ENCODE data around the gene WBP11. TPM values are rescaled to one million over a fixed set of nuclear protein-coding genes. Genes with fewer than 3 reads are reported as not detected.

WBP11 gene
- total and polyA plus RNA-seq, 2 of the 13 experiments (the other 11 are each of a cell fraction or from before 2014, with no cell fraction given): 7.6 to 31.0 TPM

DNA sequence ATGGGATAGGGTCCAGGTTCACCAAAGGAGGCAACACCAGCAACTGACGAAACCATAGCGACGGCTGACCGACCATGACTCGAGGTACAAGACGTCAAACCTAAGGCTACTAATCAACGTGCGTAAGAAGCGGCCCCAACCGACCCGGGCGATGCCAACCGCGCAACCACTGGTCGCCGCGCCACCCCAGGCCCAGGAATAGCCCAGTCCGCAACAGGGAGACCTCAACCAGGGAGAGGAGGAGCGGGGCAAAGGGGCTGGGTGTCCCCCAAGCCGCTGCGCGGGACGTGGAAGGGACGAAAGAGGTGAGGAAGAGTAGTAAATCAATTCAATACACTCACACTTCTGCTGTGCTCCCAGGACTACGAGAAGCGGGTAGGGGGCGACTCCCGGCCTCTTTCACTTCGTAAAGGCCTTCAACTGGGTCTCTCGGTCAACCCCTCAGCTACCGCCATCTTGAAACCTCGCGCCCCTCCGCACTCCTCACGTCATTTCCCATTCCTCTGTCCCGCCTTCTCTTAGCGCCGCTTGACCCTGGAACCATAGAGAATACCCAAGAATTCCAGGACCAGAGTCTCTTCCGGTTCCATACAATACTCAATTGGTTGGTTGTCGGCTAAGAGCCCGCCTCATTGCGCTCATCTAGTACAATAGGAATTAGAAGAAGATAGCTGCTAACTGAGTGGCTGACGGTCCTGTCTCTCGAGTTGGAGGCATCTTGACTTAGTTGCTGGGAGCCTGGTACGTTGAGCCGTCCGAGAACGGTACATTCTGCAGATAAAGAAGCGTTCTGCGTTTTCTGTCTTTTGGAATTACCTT, at the start of gene WBP11, which contains the start of gene C12orf60 (continued):
- TF ChIP-seq, protein P1, sequence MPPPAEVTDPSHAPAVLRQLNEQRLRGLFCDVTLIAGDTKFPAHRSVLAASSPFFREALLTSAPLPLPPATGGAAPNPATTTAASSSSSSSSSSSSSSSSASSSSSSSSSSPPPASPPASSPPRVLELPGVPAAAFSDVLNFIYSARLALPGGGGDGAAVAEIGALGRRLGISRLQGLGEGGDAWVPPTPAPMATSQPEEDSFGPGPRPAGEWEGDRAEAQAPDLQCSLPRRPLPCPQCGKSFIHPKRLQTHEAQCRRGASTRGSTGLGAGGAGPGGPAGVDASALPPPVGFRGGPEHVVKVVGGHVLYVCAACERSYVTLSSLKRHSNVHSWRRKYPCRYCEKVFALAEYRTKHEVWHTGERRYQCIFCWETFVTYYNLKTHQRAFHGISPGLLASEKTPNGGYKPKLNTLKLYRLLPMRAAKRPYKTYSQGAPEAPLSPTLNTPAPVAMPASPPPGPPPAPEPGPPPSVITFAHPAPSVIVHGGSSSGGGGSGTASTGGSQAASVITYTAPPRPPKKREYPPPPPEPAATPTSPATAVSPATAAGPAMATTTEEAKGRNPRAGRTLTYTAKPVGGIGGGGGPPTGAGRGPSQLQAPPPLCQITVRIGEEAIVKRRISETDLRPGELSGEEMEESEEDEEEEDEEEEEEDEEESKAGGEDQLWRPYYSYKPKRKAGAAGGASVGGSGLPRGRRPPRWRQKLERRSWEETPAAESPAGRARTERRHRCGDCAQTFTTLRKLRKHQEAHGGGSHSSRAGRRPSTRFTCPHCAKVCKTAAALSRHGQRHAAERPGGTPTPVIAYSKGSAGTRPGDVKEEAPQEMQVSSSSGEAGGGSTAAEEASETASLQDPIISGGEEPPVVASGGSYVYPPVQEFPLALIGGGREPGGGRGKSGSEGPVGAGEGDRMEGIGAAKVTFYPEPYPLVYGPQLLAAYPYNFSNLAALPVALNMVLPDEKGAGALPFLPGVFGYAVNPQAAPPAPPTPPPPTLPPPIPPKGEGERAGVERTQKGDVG (CRISPR knock-in tag; IDR thresholded peaks at IDR 0.05; ENCODE audit: borderline replicate concordance): no peak
- TF ChIP-seq ZNF704 (CRISPR knock-in tag; IDR thresholded peaks at IDR 0.05; ENCODE audit: borderline replicate concordance) (no peak), GABPA (IDR thresholded peaks at IDR 0.05; ENCODE audit: low read depth, low read length) (peak; percentile 78), GABPA (CRISPR knock-in tag; IDR thresholded peaks at IDR 0.05; ENCODE audit: low read depth) (peak; percentile 98), AHR (CRISPR knock-in tag; IDR thresholded peaks at IDR 0.05) (no peak), CREB3 (CRISPR knock-in tag; IDR thresholded peaks at IDR 0.05) (no peak), HMGA1 (CRISPR knock-in tag; conservative IDR thresholded peaks at IDR 0.05) (no peak), ZNF225 (CRISPR knock-in tag; IDR thresholded peaks at IDR 0.05) (no peak), ZBTB7B (CRISPR knock-in tag; IDR thresholded peaks at IDR 0.05) (no peak), GPBP1L1 (CRISPR knock-in tag; IDR thresholded peaks at IDR 0.05) (no peak), ZBTB49 (CRISPR knock-in tag; IDR thresholded peaks at IDR 0.05; ENCODE audit: borderline replicate concordance) (no peak), NFRKB (IDR thresholded peaks at IDR 0.05) (0 out of 2 replicates have a peak, but pooled peaks have one; percentile 56), FOXK2 (IDR thresholded peaks at IDR 0.05) (no peak), ZNF317 (CRISPR knock-in tag; IDR thresholded peaks at IDR 0.05) (0 out of 2 replicates have a peak, but pooled peaks have one; percentile 57), ZBTB21 (CRISPR knock-in tag; IDR thresholded peaks at IDR 0.05) (no peak), SIX4 (CRISPR knock-in tag; IDR thresholded peaks at IDR 0.05) (no peak), MAZ (IDR thresholded peaks at IDR 0.05; ENCODE audit: borderline replicate concordance, low read depth, low read length) (no peak), MAZ (CRISPR knock-in tag; IDR thresholded peaks at IDR 0.05; ENCODE audit: low read depth) (no peak; the same call in 1 of the 2 replicates), ZNF441 (CRISPR knock-in tag; IDR thresholded peaks at IDR 0.05; ENCODE audit: borderline replicate concordance) (no peak), REL (CRISPR knock-in tag; conservative IDR thresholded peaks at IDR 0.05) (no peak), SMARCE1 (IDR thresholded peaks at IDR 0.05; ENCODE audit: borderline replicate concordance) (no peak), ZNF766 (CRISPR knock-in tag; IDR thresholded peaks at IDR 0.05; ENCODE audit: borderline replicate concordance) (no peak)
